ENCODE measurements around the gene LYRM7. TPM values are rescaled to one million over a fixed set of nuclear protein-coding genes. Genes with fewer than 3 reads are reported as not detected.

The LYRM7 gene
- total and polyA plus RNA-seq, 10 of the 15 experiments (the other 5 are each of a cell fraction or from before 2014, with no cell fraction given), result 9.2 to 68.8 (median 20.2) TPM

- intact Hi-C loops (cut with micrococcal nuclease; ENCODE audit: unreplicated experiment), result no loop called here
- Histone ChIP-seq H2AFZ (ENCODE audit: control insufficient read depth, low read depth, low read length) (no peak overlapping the region), H3K79me2 (ENCODE audit: control insufficient read depth, insufficient read depth, low read length) (peaks cover 13% of the 10 kb centered on the region), H3K27me3 (replicated peaks in 1 of 2; ENCODE audit: control insufficient read depth in 2 of 2, insufficient read depth in 2 of 2, low read length in 1 of 2) (no peaks in the 10 kb centered on the region), H3K9ac (ENCODE audit: control insufficient read depth, insufficient read depth, low read length) (no peak overlapping the region), H3K4me2 (ENCODE audit: control insufficient read depth, insufficient read depth) (no peak overlapping the region), H4K20me1 (ENCODE audit: control insufficient read depth, insufficient read depth) (no peaks in the 10 kb centered on the region), H3K4me3 (no peak overlapping the region), H3K4me1 (ENCODE audit: control insufficient read depth, insufficient read depth, low read length) (peaks cover 6% of the 10 kb centered on the region; the same call in 1 of the 2 replicates), H3K27ac (ENCODE audit: control insufficient read depth, insufficient read depth) (no peak overlapping the region), H3K9me3 (replicated peaks; ENCODE audit: control insufficient read depth, insufficient read depth, low read length) (no peaks in the 10 kb centered on the region), H3K36me3 (ENCODE audit: control insufficient read depth in 2 of 2, insufficient read depth in 2 of 2, low read length in 1 of 2) (no peaks in the 10 kb centered on the region; a peak in 1 of 4 replicates)
- DNase-seq (ENCODE audit: low read depth, low spot score) (no peak), FAIRE-seq (no peak), ATAC-seq (no peak)
- TF ChIP-seq ZNF592 (IDR thresholded peaks at IDR 0.05), result no peak
- TF ChIP-seq, protein P1, sequence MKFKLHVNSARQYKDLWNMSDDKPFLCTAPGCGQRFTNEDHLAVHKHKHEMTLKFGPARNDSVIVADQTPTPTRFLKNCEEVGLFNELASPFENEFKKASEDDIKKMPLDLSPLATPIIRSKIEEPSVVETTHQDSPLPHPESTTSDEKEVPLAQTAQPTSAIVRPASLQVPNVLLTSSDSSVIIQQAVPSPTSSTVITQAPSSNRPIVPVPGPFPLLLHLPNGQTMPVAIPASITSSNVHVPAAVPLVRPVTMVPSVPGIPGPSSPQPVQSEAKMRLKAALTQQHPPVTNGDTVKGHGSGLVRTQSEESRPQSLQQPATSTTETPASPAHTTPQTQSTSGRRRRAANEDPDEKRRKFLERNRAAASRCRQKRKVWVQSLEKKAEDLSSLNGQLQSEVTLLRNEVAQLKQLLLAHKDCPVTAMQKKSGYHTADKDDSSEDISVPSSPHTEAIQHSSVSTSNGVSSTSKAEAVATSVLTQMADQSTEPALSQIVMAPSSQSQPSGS (IDR thresholded peaks at IDR 0.05; ENCODE audit: low read length), result no peak
- TF ChIP-seq, protein P2, sequence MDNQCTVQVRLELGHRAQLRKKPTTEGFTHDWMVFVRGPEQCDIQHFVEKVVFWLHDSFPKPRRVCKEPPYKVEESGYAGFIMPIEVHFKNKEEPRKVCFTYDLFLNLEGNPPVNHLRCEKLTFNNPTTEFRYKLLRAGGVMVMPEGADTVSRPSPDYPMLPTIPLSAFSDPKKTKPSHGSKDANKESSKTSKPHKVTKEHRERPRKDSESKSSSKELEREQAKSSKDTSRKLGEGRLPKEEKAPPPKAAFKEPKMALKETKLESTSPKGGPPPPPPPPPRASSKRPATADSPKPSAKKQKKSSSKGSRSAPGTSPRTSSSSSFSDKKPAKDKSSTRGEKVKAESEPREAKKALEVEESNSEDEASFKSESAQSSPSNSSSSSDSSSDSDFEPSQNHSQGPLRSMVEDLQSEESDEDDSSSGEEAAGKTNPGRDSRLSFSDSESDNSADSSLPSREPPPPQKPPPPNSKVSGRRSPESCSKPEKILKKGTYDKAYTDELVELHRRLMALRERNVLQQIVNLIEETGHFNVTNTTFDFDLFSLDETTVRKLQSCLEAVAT (IDR thresholded peaks at IDR 0.05), result no peak
- no peak for TF ChIP-seq ZBTB33 (IDR thresholded peaks at IDR 0.05)
- TF ChIP-seq SIX5 (IDR thresholded peaks at IDR 0.05; ENCODE audit: low read depth, low read length, severe bottlenecking), result no peak
- no peak for TF ChIP-seq MYC (IDR thresholded peaks at IDR 0.05; ENCODE audit: insufficient read depth, insufficient read length, insufficient replicate concordance, low read length, severe bottlenecking)
- TF ChIP-seq CBX5 (IDR thresholded peaks at IDR 0.05; ENCODE audit: low read depth), result no peak
- no peak for TF ChIP-seq BHLHE40 (IDR thresholded peaks at IDR 0.05; ENCODE audit: borderline replicate concordance in 1 of 2, low read depth in 2 of 2, low read length in 1 of 2)
- TF ChIP-seq NR2C2 (IDR thresholded peaks at IDR 0.05; ENCODE audit: borderline replicate concordance, control insufficient read depth, insufficient read length, low read depth), result no peak
- no peak for TF ChIP-seq FOXK2 (IDR thresholded peaks at IDR 0.05)
- TF ChIP-seq PAX8 (IDR thresholded peaks at IDR 0.05), result no peak
- TF ChIP-seq HCFC1 (IDR thresholded peaks at IDR 0.05; ENCODE audit: low read length), result no peak
- ChIA-PET CTCF (interaction anchor here (1.3 to 2.2 kb wide), 3 partner anchors 9 to 176 kb away, joined by 4 to 7 read pairs (median 5); partner anchors contain the start of gene HINT1), RAD21 (ENCODE audit: unreplicated experiment) (interaction anchor here (0.5 to 10.7 kb wide), 6 partner anchors 10 to 176 kb away, joined by 3 to 302 read pairs (median 4); partner anchors contain the start of genes CDC42SE2 and HINT1), POLR2A (interaction anchor here (1.4 kb wide), 1 partner anchor 15 kb away, joined by 5 read pairs; no protein-coding TSS in a partner anchor), SMC1A (ENCODE audit: uncharacterized antibody, unreplicated experiment) (interaction anchor here (1.0 to 26.7 kb wide), 12 partner anchors 8 to 208 kb away, joined by 3 to 1218 read pairs (median 4); partner anchors contain the start of gene CDC42SE2)
- BruUV-seq (replicated peaks), result no TSS peak
- in situ Hi-C loops (cut with MboI), result no loop called here
- WGBS (ENCODE audit: insufficient coverage, insufficient replicate concordance, low lambda C conversion rate, missing lambda C conversion rate), result 100% methylated on average over 2 of the region's 2 CpGs
Measured at GRCh38 chr5:131206061-131206460, 35.3 kb downstream of the LYRM7 start.
